Right lobe of liver (tissue), 4 donors: Measurements from ENCODE around the gene PRKCA.

Source experiments
- POLR2A ChIP-seq: fragments of 450-650 bp; IDR thresholded peaks from one replicate; pipeline ENCODE4 v1.6.1; 2017; ENCODE audit warnings: antibody characterized with exemption, mild to moderate bottlenecking
- TF ChIP-seq, protein P1 (sequence below), 4 donors: fragments of 200-600 bp in 3 of 4; fragments of 450-650 bp in 1 of 4; IDR thresholded peaks; one replicate each; pipeline versions ENCODE4 v1.5.1 to v1.8.0; 2016 to 2022; ENCODE audit warnings: antibody characterized with exemption in 4 of 4, mild to moderate bottlenecking in 2 of 4
- donor health status: DM: no; HTN: no; CAD: no.
- donor health status: DM: no; HTN: no; CAD: no.
- donor health status: DM: no; HTN: yes; CAD: no.

GRCh38 chr17:66438101-66438500 is 135.7 kb downstream of the PRKCA start:
- TF ChIP-seq, protein P1, sequence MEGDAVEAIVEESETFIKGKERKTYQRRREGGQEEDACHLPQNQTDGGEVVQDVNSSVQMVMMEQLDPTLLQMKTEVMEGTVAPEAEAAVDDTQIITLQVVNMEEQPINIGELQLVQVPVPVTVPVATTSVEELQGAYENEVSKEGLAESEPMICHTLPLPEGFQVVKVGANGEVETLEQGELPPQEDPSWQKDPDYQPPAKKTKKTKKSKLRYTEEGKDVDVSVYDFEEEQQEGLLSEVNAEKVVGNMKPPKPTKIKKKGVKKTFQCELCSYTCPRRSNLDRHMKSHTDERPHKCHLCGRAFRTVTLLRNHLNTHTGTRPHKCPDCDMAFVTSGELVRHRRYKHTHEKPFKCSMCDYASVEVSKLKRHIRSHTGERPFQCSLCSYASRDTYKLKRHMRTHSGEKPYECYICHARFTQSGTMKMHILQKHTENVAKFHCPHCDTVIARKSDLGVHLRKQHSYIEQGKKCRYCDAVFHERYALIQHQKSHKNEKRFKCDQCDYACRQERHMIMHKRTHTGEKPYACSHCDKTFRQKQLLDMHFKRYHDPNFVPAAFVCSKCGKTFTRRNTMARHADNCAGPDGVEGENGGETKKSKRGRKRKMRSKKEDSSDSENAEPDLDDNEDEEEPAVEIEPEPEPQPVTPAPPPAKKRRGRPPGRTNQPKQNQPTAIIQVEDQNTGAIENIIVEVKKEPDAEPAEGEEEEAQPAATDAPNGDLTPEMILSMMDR (IDR thresholded peaks at IDR 0.05): no peak
- no peak for TF ChIP-seq POLR2A
